GOT3 (cell line): ENCODE data around the gene POTEF.
"Not testable (repeated sequence)": the region's sequence is repeated elsewhere in the genome, so short reads cannot be mapped to it uniquely, and the experiment has no call there.

Experiments
- DNase-seq: peaks from one replicate; lab custom pipeline; 2025; ENCODE audit warnings: mixed read lengths; lab: John Stamatoyannopoulos, UW

Gene POTEF

GRCh38 chr2:130129120-130129829, at the start of gene POTEF:
Gene POTEF (minus strand): TSS chr2:130129222. CDS start chr2:130120515, 8,707 bp downstream.
- not testable (repeated sequence) for DNase-seq

- DNase-seq, result not testable (repeated sequence)
Observed at GRCh38 chr2:130174866-130175265, 45.8 kb upstream of the POTEF start.

GRCh38 chr2:130169896-130170295, 40.9 kb upstream of the POTEF start:
- DNase-seq, result no peak

DNA sequence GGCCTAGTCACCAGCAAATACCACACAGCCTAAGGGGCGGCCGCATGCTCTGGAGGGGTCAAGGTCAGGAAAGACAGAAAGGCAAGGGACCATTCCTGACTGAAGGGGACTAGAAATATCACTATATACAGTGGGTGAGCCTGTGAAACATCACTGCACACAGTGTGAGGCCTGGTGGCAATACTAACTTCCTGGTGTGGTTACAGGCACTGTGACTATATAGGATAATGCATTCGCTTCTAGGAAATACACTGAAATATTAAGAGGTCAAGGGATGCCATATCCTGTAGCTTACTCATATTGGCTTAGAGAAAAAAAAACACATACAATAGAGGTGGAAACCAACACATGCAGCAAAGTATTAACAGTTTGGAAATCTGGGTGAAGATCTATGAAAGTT, 40.1 kb upstream of the POTEF start:
- DNase-seq, result not testable (repeated sequence)

GRCh38 chr2:130166611-130167010, 37.6 kb upstream of the POTEF start:
- DNase-seq, result not testable (repeated sequence)

GRCh38 chr2:130165293-130166016, 36.4 kb upstream of the POTEF start:
- DNase-seq, result no peak

DNA sequence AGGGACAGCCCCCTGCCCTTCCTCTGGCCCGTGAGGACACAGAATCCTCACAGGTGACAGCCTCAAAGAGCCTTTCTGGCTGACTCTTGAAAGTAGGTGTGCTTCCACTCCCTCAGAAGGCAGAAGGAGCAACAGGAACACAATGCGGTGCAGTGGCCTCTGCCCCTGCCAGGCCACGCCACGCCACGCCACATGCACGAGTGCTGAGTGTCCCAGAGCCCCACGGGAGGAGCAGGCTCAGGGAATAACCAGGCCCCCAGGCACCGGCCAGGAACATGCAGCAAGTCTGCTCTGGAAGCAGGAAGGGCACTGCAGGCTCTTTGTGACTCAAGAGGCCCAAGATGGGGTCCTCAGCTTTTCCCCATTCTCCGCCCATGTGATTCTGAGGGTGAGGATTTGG, 33.9 kb upstream of the POTEF start:
- DNase-seq, result no peak

GRCh38 chr2:130162486-130162885, 33.5 kb upstream of the POTEF start:
- not testable (repeated sequence) for DNase-seq

DNA sequence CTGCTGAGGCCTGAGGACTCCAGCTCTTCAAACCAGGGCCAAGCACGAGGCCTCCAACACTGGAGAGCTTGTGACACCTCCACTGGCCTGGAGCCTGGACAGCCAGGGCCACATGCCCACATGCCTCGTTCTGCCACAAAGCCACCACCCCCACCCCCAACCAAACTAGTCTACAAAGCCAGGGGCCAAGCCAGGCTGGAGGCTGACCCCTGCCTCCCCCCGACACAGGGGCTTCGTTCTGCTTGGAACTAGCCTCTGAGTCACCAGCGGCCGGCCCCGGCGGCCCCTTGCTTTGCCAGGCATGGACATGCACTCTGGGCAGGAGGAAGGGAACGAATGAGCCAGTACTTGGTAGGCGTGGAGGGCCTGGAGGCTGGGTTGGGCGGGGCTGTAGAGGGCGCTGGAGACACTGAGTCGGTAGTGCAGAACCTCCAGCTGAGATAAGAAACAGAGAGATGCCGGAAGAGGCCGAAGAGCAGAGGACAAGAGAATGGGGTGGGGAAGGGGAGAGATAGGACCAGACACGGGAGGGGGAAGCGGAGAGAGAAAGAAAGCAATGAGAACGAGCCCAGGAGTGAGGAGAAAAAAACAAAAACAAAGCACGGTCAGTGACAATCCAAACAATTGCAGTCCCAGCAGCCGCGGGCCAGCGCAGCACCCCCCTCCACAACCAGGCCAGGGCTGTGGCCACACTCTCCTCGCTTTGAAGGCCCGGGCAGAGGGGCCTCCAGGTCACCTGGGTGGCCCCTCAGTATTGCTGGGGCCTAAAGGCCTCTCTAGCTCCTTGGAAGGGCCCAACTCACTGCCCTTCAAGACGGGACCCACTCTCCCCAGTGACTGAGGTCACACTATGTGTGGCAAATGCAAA, 32.0 kb upstream of the POTEF start:
- DNase-seq, result not testable (repeated sequence)

DNA sequence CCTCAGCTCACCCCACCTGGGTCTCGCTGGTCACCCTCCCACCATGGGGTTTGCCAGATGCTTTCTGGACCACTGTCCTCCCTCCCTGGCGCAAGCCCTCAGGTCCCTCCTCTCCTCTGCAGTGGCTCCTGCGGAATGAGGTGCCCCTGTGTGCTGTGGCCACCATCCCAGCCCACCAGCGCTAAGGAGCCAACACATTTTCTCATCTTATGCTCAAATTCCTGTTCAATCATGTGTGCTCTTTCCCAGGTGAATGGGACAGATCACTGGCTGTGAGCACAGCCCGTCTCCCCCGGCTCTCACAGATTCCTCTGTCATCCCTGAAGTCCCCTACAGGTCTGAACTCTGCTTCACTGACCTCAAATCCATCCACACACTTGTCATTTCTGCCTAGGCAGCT, 31.1 kb upstream of the POTEF start:
- no peak for DNase-seq

DNA sequence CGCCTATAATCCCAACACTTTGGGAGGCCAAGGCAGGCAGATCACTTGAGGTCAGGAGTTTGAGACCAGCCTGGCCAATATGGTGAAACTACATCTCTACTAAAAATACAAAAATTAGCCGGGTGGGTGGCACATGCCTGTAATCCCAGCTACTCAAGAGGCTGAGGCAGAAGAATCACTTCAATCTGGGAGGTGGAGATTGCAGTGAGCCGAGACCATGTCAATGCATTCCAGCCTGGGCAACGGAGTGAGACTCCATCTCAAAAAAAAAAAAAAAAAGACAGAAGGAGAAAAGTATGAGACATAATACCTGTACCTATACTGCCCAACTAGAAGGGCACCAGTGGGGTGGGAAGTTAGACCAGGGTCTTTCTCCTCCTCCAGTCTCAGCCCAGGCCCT, 30.4 kb upstream of the POTEF start:
- DNase-seq, result not testable (repeated sequence)

- DNase-seq, result no peak
Observed at GRCh38 chr2:130158631-130159030, 29.6 kb upstream of the POTEF start.

GRCh38 chr2:130157825-130158514, 28.9 kb upstream of the POTEF start:
- DNase-seq, result not testable (repeated sequence)

DNA sequence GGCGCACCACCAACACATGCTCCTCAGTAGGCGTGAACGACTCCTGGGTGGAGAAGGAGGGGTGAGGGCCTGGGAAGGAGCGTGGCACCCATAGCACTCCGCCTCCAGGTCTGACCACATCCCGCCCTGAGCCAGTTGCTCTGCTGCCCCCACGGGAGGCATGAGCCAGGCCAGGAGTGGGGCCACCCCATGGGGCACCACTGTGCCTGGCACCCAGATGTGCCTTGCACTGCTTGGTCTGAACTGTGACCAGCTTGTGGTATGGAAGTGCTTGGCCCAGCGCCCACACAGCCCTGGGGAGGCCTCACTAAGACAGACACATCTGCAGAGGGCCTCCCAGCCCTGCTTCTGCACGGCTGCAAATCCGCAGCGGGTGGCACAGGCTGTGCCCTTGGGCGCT, 28.3 kb upstream of the POTEF start:
- DNase-seq, result not testable (repeated sequence)

GRCh38 chr2:130156624-130157004, 27.6 kb upstream of the POTEF start:
- DNase-seq, result no peak

DNA sequence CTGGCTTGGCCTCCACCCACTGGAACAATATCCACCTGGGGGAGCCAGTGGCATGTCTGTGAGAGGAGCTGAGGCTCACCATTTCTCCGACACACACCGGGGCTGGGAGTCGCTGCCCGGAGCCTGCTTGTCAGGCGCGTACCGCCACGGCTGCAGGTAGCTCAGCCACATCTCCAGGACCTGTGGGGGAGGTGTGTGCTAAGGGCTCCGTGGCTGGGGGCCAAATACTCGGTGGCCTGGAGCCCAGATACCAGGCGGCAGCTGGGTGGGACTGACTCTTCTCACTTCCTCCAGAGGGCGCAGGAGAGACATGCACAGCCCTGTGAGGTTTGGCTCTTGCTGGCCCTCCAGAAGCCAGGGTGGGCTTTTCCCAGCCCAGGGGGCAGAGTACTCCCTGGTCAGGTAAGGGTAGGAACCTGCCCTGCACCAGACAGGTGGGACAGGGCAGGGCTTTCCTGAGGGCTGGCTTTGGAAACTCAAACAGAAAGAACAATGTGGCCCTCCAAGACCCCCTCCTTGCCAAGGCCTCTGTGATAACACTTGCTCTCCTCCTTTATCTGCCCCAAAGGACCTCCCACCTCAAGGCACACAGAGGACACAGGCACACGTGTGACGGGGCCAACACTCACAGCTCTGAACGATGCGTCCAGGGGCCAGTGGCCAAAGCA, 27.1 kb upstream of the POTEF start:
- not testable (repeated sequence) for DNase-seq

DNA sequence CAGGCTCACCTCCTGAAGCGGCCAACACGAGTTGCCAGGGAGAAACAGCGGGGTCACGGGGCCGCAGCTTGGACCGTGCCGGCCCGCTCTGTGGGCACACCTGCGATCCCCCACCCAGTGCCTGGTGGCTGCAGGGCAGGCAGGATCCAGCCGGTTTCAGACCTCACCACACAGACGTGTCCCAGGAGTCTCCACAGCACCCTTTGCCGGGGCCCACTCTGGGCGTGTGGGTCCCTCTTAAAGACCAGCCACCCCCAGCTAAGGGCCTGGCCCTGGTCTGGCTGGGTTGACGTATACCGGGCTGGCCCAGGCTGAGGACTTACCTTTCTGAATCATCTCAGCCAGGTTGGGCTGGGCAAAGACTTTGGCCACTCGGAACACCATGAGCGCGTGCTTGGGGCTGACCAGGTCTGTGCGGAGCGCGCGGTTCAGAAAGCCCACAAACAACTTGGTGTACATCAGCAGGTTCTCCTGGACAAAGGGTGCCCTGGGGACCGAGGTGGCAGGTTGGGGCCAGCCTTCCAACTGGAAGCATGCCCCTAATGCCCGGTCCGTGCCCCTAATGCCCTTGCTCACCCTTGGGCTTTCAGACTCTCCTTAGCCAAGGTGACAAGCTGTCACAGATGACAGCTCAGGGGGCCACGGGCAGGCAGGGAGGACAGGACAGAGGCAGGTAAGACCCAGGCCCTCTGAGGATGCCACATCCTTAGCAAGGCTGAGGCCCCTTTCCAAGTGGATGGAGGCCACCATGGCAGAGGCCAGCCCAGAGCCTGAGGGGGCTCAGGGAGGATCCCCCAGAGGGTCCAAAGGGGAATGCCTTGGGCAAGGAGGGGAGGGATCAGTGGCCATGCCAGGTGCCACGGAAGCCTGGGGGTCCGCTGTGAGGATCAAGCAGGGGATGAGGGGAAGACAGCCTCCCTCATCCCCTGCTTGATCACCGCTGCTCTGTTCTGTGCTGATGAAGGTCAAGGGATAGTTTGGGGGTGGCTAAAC, 26.0 kb upstream of the POTEF start:
- DNase-seq, result no peak

DNA sequence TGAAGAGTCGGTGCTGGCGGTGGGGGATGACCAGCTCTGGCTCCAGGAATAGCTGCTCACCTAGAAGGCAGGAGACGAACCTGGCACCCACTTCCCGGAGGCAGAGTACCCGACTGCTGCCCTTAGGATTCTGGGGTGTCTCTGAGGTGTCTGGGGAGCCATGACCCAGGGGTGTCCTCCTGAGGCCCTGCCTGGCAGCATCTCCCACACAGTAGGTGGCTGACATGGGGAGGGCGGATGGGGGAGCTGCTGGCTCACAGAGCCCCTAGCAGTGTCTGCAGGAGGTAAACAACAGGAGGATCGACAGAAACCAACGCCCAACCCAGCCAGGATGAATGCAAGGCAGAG, 25.4 kb upstream of the POTEF start:
- DNase-seq, result not testable (repeated sequence)

DNA sequence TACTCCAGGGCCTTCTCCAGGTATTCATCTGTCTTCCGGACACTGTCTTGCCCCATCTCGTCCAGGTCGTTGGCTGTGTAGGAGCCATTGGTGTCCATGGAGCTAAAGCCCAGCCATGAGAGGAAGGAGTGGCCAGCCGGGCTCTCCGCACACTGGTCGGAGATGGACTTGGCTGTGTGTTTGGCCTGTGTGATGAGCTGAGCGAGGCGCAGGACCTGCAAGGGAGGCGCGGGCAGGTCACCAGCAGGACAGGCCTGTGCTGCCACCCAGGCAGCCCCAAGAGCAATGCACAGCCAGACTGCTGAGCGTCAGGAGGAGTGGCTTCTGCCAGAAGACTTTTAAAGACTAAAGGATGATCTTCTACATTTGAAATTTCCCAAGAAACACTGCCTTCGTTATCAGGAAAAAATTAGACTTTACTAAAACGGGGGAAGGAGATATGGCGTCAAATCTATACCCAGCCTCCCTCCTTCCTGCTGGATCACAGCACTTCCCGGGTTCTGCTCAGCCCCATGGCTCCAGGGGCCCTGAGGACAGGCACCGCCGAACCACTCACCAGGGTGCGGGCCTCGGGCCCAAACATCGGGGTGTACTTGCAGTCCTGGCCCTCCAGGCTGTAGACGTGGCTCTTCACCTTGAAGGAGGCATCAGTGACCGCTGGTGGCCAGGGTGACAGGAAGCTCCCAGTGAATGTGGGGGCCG, 24.9 kb upstream of the POTEF start:
- not testable (repeated sequence) for DNase-seq
